CD4-positive, alpha-beta T cell (primary cell): ENCODE measurements around the gene MPPED2. TPM values are rescaled to one million over a fixed set of nuclear protein-coding genes. Genes with fewer than 3 reads are reported as not detected.

Source experiments
- ATAC-seq: fragments of 200-7000 bp; cut with Tn5 transposase; one replicate; pipeline ENCODE4 v1.10.0; 2022; ENCODE audit warnings: mild to moderate bottlenecking; ENCODE audit not compliant: poor library complexity
- CTCF ChIA-PET: fragments of 350-600 bp; sonication (Branson Sonifier 250); formaldehyde crosslinking; loops from one replicate; lab custom pipeline; 2021; ENCODE audit warnings: antibody characterized with exemption, inconsistent platforms; lab: Charles Lee
- POLR2A ChIA-PET: fragments of 350-600 bp; sonication (Branson Sonifier 250); formaldehyde crosslinking; loops from one replicate; lab custom pipeline; 2021; ENCODE audit warnings: antibody characterized with exemption, inconsistent platforms; lab: Charles Lee
- DNase-seq, 14 experiments: peaks; one replicate each; pipeline ENCODE4 v3.0.0-alpha.2; 2013 to 2020; ENCODE audit warnings: mixed read lengths in 2 of 14
- H3K27ac ChIP-seq, 2 donors: one replicate each; pipeline versions ENCODE4 v1.5.1 to v1.7.0; 2013; ENCODE audit warnings: low read length in 2 of 2, low read depth in 1 of 2, mild to moderate bottlenecking in 1 of 2
- H3K27me3 ChIP-seq, 2 experiments: 1 replicate in 1 of 2; 2 replicates in 1 of 2; pipeline versions ENCODE4 v1.6.1 to v1.7.0; 2013; ENCODE audit warnings: low read length in 2 of 2, control low read depth in 1 of 2, mild to moderate bottlenecking in 1 of 2, moderate library complexity in 1 of 2; ENCODE audit not compliant: insufficient read depth in 2 of 2, control insufficient read depth in 1 of 2
- H3K36me3 ChIP-seq: one replicate; pipeline ENCODE4 v1.6.1; 2013; ENCODE audit warnings: low read length, control low read depth; ENCODE audit not compliant: insufficient read depth
- H3K4me1 ChIP-seq: one replicate; pipeline ENCODE4 v1.6.1; 2013; ENCODE audit warnings: low read length, control low read depth; ENCODE audit not compliant: insufficient read depth
- H3K4me3 ChIP-seq: one replicate; pipeline ENCODE4 v1.5.1; 2013; ENCODE audit warnings: mild to moderate bottlenecking, low read length, moderate library complexity
- H3K9me3 ChIP-seq, 2 experiments: 1 replicate in 1 of 2; 2 replicates in 1 of 2; pipeline versions ENCODE4 v1.6.1 to v1.7.0; 2013; ENCODE audit warnings: low read length in 2 of 2, mild to moderate bottlenecking in 2 of 2, control low read depth in 1 of 2, moderate library complexity in 1 of 2; ENCODE audit not compliant: control insufficient read depth in 1 of 2, insufficient read depth in 1 of 2
- H3K27ac Mint-ChIP-seq: one replicate; pipeline ENCODE4 v1.8.0; 2020; ENCODE audit warnings: mixed read lengths
- H3K27me3 Mint-ChIP-seq: one replicate; pipeline ENCODE4 v1.8.0; 2021; ENCODE audit warnings: mixed read lengths
- H3K36me3 Mint-ChIP-seq: one replicate; pipeline ENCODE4 v1.8.0; 2021; ENCODE audit warnings: low read depth, mixed read lengths
- H3K4me1 Mint-ChIP-seq: one replicate; pipeline ENCODE4 v1.8.0; 2021; ENCODE audit warnings: low read depth, mixed read lengths
- H3K4me3 Mint-ChIP-seq: one replicate; pipeline ENCODE4 v1.8.0; 2020; ENCODE audit warnings: mild to moderate bottlenecking, mixed read lengths
- H3K9me3 Mint-ChIP-seq: one replicate; pipeline ENCODE4 v1.8.0; 2020; ENCODE audit warnings: mixed read lengths
- intact Hi-C, 2 experiments: fragments of 100-400 bp; cut with DNase I in 1 of 2; cut with micrococcal nuclease in 1 of 2; formaldehyde crosslinking; loops; one replicate each; pipeline versions ENCODE4 v1.15.1 to v1.9.0; 2023 to 2025; cut with DNase I, micrococcal nuclease
- total RNA-seq, 174 experiments: library from RNA in 2 of 174; stranded (reverse) in 2 of 174; gene quantifications; one replicate each; pipeline ENCODE4 v1.2.3 and lab custom pipeline; 2021 to 2026
- TF ChIP-seq, protein P1 (sequence below): fragments of 200-600 bp; IDR thresholded peaks from one replicate; pipeline ENCODE4 v1.8.0; 2022; ENCODE audit warnings: antibody characterized with exemption, mild to moderate bottlenecking

MPPED2 gene
- total RNA-seq, 2 experiments from 2014 or later = 0.96 to 1.7 TPM

GRCh38 chr11:30462421-30462820 is 123.7 kb downstream of the MPPED2 start:
- Histone ChIP-seq H3K9me3 (peaks cover 0 to 3% of the 10 kb centered on the region in 2 experiments), H3K4me3 (no peak overlapping the region), H3K4me1 (no peaks in the 10 kb centered on the region), H3K27me3 (no peaks in the 10 kb centered on the region), H3K27ac (no peak overlapping the region), H3K36me3 (no peaks in the 10 kb centered on the region)
- TF ChIP-seq, protein P1, sequence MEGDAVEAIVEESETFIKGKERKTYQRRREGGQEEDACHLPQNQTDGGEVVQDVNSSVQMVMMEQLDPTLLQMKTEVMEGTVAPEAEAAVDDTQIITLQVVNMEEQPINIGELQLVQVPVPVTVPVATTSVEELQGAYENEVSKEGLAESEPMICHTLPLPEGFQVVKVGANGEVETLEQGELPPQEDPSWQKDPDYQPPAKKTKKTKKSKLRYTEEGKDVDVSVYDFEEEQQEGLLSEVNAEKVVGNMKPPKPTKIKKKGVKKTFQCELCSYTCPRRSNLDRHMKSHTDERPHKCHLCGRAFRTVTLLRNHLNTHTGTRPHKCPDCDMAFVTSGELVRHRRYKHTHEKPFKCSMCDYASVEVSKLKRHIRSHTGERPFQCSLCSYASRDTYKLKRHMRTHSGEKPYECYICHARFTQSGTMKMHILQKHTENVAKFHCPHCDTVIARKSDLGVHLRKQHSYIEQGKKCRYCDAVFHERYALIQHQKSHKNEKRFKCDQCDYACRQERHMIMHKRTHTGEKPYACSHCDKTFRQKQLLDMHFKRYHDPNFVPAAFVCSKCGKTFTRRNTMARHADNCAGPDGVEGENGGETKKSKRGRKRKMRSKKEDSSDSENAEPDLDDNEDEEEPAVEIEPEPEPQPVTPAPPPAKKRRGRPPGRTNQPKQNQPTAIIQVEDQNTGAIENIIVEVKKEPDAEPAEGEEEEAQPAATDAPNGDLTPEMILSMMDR = no peak
- DNase-seq (no peak), ATAC-seq (no peak)
- ChIA-PET POLR2A (no interaction called here), CTCF (no interaction called here)
- Mint-ChIP-seq H3K27me3 (no peaks in the 10 kb centered on the region), H3K9me3 (no peaks in the 10 kb centered on the region), H3K4me3 (no peak overlapping the region), H3K36me3 (no peaks in the 10 kb centered on the region), H3K4me1 (no peaks in the 10 kb centered on the region), H3K27ac (no peak overlapping the region)
- intact Hi-C loops = no loop called here

DNA sequence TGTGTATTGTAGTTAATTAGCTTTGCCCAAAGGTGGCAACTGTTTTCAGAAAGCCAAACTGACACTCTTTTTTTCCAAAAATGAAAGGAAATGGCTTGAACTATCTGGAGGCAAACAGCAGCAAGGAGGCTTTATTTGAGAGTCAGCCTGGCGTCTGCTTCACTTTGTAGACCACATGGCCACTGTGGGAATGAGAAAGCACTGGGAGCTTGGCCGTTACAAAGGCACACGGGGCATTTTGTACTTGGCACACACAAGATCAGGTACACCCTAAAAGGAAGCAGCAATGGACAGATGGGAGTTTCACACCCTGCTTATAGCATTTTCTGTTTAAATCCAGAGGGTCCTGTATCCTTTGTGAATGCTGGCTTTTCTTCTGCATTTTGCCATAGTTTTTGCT is 126.3 kb downstream of the MPPED2 start:
- ChIA-PET POLR2A (no interaction called here), CTCF (no interaction called here)
- ATAC-seq (no peak), DNase-seq (no peak)
- Histone ChIP-seq H3K27ac (no peak overlapping the region), H3K36me3 (no peaks in the 10 kb centered on the region), H3K9me3 (peaks cover 0 to 3% of the 10 kb centered on the region in 2 experiments), H3K27me3 (no peaks in the 10 kb centered on the region), H3K4me3 (no peak overlapping the region), H3K4me1 (no peaks in the 10 kb centered on the region)
- no peak overlapping the region for H3K4me3 Mint-ChIP-seq
- TF ChIP-seq, protein P1 = no peak
- intact Hi-C loops = no loop called here
- H3K36me3 Mint-ChIP-seq = no peaks in the 10 kb centered on the region
- no peaks in the 10 kb centered on the region for H3K4me1 Mint-ChIP-seq
- no peak overlapping the region for H3K27ac Mint-ChIP-seq
- H3K27me3 Mint-ChIP-seq = no peaks in the 10 kb centered on the region
- no peaks in the 10 kb centered on the region for H3K9me3 Mint-ChIP-seq

GRCh38 chr11:30459306-30459705 is 126.8 kb downstream of the MPPED2 start:
- CTCF ChIA-PET = no interaction called here
- H3K36me3 ChIP-seq = no peaks in the 10 kb centered on the region
- H3K27ac Mint-ChIP-seq = no peak overlapping the region
- H3K36me3 Mint-ChIP-seq = no peaks in the 10 kb centered on the region
- H3K27ac ChIP-seq = no peak overlapping the region
- no peaks in the 10 kb centered on the region for H3K4me1 Mint-ChIP-seq
- H3K4me1 ChIP-seq = no peaks in the 10 kb centered on the region
- H3K9me3 Mint-ChIP-seq = no peaks in the 10 kb centered on the region
- TF ChIP-seq, protein P1 = no peak
- no peak overlapping the region for H3K4me3 Mint-ChIP-seq
- POLR2A ChIA-PET = no interaction called here
- no peaks in the 10 kb centered on the region for H3K27me3 ChIP-seq
- H3K9me3 ChIP-seq = peaks cover 0 to 3% of the 10 kb centered on the region in 2 experiments
- no peaks in the 10 kb centered on the region for H3K27me3 Mint-ChIP-seq
- intact Hi-C loops = no loop called here
- no peak for DNase-seq
- ATAC-seq = no peak
- H3K4me3 ChIP-seq = no peak overlapping the region
